Activated CD8-positive, alpha-beta memory T cell treated with anti-CD3 and anti-CD28 coated beads for 4 hours (primary cell): ENCODE measurements around the gene VWA5B2.

Source experiments
- DNase-seq, 2 donors: peaks; one replicate each; pipeline ENCODE4 v3.0.0-alpha.2; 2020; ENCODE audit warnings: low read depth in 2 of 2

VWA5B2 gene

DNA sequence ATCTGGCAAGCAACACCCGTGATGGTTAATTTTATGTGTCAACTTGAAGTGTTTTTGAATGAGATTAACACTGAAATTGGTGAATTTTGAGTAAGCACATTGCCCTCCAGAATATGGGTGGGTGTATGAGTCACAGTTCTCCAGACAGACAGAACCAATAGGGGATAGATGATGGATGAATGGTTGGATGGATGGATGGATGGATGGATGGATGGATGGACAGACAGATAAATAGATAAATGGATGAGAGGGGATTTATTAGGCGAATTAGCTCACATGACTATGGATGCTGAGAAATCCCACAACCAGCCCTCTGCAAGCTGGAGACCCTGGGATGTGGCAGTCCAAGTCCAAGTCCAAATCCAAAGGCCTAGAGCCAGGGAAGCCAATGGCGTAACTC, 5.4 kb upstream of the VWA5B2 start:
- DNase-seq = no peak

DNA sequence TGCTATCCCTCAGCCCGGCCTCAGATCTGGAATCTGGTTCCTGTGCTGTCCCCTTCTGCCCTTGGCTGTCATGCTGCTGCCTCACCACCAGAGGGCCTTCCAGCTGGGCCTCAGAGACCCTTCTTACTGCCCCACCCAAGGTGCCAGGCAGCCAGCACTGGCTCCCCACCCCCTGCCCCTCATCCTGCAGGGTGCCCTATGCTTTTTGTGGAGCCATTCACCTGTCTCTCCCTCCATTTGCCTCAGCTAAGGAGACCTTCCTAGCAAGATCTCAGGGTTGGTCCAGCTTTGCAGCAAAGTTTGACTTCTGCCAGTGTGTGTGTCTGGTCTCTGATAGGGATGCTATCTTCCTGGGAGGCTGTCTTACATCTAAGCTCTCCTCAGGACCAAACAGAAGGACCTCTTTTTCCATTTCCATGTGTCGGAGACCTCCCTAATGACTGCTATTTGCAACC, 1.9 kb upstream of the VWA5B2 start:
- DNase-seq = no peak

DNA sequence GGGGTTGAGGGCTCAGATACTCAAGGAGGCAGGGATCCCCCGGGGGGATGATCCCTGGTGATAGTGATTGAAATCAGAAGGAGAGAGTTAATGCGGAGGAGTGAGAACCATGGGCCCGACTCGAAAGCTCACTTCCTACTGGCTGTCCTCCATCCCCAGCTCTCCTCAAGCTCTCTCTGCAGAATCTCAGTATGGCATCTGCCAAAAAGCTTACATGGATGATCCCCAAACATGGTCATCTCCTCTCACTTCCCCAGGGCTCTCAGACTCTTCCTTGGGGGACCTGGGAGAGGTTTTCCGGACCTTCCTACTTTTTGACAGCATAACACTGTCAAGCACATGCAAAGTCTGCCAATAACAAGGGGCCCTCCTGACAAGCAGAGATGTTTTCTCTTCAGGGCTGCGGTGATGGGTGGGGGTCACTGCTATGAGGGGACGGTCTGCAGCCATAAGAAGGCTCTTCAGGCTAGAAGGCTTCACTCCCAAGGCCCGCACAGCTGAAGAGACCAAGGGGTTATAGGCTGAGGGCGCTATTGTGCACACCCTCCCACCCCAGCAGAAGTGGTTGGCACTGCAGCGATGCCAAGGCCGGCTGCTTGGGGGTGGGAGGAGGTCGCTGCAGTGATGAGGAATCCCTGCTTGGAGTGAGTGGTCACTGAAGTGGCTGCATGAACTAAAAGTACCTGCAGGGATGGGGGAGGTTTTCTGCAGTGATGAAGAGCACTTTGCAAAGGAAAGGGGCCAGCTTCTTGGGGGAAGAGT, 828 bp upstream of the VWA5B2 start:
- DNase-seq = no peak

DNA sequence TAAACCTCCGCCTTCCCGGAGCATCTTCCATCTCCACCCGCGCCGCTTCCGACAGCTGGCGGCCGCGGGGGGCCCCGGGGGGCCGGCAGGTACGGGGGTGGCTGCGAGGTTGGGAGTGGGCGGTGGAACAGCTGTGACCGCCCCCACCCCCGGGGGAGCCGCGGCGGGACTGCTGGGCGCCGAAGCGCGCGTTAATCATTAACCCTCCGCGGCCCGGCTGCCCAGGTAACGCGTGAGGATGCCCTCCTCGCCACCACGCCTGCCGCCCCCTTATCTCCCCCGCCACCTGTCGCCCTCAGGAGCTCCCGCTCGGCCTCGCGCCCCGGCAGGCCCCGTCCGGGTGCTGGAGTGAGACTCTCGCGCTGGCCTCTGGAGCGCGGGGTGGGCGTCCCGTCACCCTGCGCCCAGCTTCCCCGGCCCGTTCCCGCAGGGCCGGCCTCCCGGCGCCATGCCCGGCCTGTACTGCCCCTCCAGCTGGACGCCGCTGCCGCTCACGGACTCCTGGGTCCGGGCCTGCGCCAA, 757 bp downstream of the VWA5B2 start:
- no peak for DNase-seq

DNA sequence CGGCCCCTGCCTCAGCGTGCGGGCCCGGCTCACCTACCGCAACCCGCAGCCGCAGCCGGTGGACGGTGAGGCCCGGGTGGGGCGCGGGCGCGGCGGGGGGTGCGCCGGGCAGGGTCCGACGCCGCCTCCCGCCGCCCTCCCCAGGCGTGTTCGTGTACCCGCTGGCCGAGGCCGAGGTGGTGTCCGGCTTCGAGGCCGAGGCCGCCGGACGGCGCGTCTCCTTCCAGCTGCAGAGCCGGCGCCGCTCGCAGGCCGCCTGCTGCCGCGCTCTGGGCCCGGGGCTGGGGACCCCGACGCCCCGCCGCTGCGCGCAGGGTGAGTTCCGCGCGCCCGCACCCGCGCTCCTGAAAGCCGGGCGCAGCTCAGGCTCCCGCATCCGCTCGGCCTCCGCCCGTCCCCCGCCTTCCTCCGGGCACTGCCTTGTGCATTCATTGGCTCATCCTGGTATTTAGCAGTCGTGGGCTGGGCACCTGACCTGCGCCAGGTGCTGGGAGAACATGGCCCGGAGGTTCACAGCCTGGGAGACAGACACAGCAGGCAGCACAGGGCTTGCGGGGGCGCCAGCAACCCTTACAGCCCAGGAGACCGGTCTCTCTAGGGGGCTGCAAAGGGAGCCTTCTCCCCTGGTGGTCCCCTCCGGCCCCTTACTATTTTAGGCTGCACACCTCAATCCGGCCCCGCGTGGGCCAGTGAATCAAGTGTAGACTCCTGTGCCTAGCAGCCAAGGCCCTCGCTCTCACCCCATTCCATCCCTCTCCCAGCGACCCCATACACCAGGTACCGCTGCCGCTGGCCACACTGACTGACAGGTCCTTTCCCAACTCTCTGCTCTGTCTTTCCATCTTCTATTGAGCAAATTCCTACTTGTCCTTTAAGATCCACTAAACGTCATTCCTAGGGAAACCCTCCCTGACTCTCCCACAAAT, 1.5 kb downstream of the VWA5B2 start:
- DNase-seq = no peak

DNA sequence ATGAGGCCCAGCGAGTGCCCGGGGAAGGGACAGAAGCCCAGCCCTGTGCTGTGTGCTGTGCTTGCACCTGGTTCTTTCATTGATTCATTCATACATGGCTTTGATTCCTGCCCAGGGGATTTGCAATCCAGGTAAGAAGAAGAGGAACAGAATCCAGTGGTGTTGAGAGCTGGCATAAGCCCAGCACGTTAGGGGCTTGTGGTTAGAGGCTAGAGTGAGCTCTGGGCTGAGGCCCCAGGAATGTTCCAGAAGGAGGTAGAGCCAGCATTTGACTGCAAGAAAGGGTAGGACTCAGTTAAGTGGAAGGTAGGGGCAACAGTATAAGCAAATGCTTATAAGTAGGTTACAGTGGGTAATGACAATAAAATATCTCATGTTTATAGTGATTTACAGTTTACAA, 2.3 kb downstream of the VWA5B2 start:
- DNase-seq = no peak

DNA sequence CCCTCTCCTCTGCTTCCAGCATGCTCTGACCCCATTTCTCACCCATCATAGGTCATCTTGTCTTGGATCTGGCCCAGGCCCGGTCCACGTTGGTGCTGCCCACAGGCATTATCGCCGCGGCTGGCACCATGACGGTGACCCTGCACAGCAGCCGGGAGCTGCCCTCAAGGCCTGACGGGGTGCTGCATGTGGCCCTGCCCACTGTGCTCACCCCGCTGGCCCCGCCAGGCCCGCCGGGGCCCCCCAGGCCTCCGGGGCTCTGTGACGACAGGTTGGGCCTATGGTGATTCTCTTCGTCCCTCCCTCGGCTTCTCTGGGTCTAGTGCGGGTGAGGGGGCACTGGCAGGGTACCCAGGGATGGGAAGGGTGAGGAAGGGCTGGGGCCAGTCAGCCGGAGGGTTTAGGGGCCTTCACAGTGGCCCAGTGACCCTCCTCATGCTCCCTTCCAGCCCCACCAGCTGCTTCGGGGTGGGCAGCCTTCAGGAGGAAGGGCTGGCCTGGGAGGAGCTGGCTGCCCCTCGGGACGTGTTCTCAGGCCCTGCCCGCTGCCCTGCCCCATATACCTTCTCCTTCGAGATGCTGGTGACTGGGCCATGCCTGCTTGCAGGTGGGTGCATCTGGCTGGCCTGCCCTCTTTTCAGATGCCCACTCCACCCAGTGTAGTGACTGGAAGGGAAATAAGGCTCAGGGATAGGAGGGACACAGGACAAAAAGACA, 3.9 kb downstream of the VWA5B2 start:
- no peak for DNase-seq

DNA sequence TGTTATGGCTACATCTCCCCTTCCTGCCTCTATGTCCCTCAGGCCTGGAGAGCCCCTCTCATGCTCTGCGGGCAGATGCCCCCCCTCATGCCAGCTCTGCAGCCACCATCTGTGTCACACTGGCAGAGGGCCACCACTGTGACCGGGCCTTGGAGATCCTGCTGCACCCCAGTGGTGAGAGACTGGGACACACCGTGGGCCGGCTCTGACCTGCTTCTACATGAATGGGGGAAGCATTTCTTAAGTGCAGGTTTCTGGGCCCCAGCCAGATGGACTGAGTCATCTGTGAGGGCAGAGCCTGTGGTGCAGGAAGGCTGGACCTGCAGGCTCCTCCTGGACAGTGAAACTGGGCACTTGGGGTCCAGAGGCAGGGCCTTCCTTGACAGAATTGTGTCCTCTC, 4.8 kb downstream of the VWA5B2 start:
- no peak for DNase-seq

DNA sequence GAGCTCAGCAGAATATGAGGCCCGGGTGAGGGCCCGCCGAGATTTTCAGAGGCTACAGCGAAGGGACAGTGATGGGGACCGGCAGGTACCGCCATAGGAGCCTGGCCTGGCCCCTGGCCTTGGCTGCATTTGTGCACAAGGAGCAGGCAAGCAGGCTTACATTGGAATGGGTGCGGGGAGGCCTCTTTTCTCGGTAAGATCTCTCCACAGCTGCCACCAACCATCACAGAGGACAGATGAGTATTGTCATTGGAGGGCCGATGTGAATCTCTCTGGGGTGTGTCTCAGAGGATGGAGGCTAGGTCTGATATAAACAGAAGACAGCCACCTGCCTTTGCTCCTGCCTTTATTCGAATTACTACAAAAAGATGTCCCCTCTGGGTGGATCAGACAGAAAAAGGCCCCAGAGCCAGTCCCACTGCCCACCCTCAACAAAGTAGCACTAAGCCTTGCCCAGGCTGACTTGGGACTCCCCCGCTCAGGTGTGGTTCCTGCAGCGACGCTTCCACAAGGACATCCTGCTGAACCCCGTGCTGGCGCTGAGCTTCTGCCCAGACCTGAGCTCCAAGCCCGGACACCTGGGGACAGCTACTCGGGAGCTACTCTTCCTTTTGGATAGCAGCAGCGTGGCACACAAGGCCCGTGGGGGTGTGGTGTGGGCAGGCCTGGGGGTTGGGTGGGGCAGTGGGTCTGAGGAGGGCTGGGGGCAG, 5.4 kb downstream of the VWA5B2 start:
- no peak for DNase-seq

DNA sequence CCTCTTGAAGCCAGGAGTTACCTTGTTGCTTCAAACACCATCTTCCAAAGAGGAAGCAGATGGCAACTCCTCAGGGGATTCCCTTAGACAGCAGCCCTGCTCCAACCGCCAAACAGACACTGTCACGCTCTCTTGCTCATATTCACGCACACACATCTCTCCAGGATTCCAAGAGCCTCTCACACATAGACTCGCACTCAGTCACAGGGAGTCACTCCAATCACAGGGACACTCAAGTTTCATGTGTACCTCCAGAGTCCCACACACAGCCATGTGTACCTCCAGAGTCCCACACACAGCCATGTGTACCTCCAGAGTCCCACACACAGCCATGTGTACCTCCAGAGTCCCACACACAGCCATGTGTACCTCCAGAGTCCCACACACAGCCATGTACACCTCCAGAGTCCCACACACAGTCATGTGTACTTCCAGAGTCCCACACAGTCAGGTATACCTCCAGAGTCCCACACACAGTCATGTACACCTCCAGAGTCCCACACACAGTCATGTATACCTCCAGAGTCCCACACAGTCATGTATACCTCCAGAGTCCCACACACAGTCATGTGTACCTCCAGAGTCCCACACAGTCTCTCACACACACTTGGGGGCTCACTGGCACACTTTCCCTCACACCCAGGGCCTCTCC, 6.1 kb downstream of the VWA5B2 start:
- no peak for DNase-seq

DNA sequence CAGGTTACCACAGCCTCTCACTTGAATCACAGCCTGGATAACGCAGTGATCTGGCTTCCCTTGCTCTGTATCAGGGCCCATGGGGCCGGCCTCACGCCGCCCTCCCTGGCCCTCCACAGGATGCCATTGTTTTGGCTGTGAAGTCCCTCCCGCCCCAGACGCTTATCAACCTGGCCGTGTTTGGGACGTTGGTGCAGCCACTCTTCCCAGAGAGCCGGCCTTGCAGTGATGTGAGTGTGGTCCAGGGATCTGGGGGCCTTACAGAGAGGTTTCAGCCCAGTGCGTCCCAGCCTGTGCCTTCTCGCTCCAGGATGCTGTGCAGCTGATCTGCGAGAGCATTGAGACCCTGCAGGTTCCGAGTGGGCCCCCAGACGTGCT, 6.6 kb downstream of the VWA5B2 start:
- DNase-seq = no peak

DNA sequence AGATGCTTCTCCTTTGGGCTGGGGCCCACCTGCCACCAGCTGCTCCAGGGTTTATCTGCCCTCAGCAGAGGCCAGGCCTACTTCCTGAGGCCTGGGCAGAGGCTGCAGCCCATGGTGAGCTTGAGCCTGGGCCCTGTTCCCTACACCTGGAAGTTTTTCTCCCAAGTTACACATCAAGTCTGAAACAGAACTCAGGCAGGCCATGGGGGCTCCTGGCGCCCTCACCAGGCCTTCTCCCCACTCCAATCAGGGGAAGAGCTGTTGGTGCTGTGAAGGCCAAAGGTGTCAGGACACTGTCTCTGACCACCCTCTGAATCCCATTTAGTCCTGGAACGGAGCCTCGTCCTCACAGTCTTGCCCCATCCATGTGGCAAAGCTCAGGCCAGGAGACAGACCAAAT, 7.3 kb downstream of the VWA5B2 start:
- no peak for DNase-seq

DNA sequence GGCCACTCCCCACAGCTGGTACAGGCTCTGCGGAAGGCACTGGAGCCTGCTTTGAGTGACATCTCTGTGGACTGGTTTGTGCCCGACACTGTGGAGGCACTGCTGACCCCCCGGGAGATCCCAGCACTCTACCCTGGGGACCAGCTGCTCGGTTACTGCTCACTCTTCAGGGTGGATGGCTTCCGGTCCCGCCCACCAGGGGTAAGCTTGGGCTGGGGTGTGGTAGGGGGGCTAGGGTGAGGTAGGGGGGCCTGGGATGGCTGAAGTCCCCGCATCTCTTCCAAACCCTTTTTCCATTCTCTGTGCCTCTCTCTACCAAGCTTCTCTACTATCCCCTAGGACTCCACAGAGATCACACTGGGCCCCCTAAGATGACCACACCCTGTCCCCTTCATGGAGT, 7.8 kb downstream of the VWA5B2 start:
- DNase-seq = no peak

DNA sequence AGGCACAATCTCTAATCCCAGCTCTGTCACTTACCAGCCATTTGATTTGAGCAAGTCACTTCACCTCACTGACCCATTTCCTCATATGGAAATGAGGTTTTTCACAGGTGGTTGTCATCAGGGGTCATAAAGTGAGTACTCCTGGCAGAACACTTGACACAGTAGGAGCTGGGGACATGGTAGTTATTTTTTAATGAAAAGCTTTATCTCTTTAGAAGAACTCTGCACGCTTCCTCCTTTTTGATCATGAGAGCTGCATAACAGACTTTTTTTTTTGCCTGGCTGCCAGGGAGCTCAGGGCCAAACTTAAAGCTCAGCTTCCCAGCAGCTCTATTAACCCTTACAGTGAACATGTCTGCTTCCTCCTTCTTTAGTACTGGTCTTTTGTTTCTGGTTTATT, 8.4 kb downstream of the VWA5B2 start:
- no peak for DNase-seq

DNA sequence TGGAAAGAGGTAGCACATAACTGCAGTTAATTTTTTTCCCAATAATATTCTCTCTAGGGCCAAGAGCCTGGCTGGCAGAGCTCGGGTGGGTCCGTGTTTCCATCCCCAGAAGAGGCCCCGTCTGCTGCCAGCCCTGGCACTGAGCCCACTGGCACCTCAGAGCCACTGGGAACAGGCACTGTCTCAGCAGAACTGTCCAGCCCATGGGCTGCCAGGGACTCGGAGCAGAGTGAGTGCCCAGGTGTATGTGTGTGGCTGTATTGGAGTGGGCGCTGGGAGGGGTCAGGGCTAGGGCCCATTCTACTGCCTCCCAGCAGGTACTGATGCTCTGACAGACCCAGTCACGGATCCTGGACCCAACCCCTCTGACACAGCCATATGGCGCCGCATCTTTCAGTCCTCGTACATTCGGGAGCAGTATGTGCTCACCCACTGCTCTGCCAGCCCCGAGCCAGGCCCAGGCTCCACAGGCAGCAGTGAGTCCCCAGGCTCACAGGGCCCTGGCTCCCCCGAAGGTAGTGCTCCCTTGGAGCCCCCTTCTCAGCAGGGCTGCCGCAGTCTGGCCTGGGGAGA, 8.9 kb downstream of the VWA5B2 start:
- no peak for DNase-seq

DNA sequence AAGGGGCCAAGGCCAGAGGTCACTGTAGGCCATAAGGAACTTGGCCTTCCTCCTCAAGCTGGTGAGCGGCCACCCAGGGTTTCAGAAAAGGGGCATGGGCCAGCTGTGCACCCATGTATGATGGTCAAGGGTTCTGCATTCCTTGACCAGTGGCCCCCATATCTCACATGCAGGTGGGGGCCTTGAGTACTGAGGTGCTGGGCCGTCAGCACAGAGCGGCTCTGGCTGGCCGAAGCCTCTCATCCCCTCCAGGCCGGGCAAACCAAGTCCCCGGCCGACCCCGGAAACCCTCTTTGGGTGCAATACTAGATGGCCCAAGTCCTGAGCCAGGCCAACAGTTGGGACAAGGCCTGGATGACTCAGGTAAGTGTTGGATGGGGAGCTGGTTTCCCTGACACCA, 9.8 kb downstream of the VWA5B2 start:
- DNase-seq = no peak

DNA sequence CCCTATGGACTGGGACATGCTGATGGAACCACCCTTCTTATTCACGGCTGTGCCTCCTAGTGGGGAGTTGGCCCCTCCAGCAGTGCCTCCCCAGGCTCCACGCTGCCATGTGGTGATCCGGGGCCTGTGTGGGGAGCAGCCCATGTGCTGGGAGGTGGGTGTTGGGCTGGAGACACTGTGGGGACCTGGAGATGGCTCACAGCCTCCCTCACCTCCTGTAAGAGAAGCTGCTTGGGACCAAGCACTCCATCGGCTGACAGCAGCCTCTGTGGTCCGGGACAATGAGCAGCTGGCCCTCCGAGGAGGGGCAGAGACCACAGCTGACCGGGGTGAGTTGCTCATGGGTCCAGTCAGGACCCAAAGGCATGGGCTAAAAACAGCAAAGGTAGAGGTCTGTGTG, 10.3 kb downstream of the VWA5B2 start:
- DNase-seq = no peak

DNA sequence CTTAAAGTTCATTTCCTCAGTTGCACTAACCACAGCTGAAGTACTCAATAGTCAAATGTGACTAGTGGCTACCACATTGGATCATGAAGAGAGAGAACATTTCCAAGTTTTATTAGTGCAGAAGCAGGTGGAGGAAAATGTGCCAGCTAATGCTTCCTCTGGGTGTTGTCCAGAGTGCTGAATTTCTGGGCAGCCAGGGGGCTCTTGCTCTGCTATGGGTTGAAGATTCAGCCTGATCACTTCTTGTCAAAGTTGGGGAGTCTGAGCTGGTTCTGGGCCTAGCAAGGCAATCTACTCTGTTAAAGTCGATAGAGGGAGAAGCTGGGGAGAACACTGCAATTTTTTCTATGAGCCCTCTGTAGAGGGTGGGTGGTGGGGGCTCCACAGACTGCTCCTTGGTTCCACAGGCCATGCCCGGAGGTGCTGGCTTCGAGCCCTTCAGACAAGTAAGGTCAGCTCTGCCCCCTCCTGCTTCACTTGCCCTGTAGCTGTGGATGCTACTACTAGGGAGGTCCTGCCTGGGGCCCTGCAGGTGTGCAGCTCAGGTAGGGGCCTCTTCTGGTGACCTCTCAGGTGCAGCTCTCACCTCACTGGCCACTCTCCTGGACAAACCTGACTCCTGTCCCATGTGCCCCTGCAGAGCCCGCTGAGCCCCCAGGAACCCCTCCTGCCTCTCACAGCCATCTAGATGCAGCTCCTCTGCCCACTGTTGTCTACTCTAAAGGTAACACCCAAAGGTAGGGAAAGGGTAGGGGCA, 11.2 kb downstream of the VWA5B2 start:
- DNase-seq = no peak

DNA sequence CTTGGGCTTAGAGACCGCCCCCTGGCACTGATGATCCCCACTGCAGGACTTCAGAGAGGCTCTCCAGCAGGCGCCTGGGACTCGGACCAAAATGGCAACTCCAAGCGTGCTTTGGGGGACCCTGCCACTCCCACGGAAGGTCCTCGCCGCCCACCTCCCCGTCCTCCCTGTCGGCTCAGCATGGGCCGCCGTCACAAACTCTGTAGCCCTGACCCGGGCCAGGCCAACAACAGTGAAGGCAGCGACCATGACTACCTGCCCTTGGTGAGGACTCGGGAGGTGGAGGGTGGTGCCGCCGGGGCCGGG, 11.7 kb downstream of the VWA5B2 start:
- no peak for DNase-seq
